OCI-LY1 (cell line): ENCODE data around the gene PROZ.
"Not testable (repeated sequence)": the region's sequence is repeated elsewhere in the genome, so short reads cannot be mapped to it uniquely, and the experiment has no call there.

Experiments used
- H2AFZ ChIP-seq: fragments of 200-600 bp; sonication (generic), shearing (Covaris generic); 2 replicates; pipeline ENCODE4 v1.6.0; 2014; ENCODE audit warnings: antibody characterized with exemption, mild to moderate bottlenecking, low read length
- H3F3A ChIP-seq: fragments of 200-600 bp; sonication (generic), shearing (Covaris generic); 2 replicates; pipeline ENCODE4 v1.6.0; 2014; ENCODE audit warnings: mild to moderate bottlenecking, antibody characterized with exemption, low read length, moderate library complexity; ENCODE audit not compliant: insufficient read depth
- H3K27ac ChIP-seq: fragments of 200-600 bp; sonication (generic); 2 replicates; pipeline ENCODE4 v1.5.1; 2014; ENCODE audit warnings: low read length, mixed run types, mild to moderate bottlenecking, low read depth; ENCODE audit not compliant: poor library complexity, severe bottlenecking
- H3K27me3 ChIP-seq: fragments of 200-600 bp; sonication (generic); 2 replicates; pipeline ENCODE4 v1.6.0; 2014; ENCODE audit warnings: antibody characterized with exemption, mild to moderate bottlenecking, low read length, moderate library complexity; ENCODE audit not compliant: insufficient read depth
- H3K36me3 ChIP-seq: fragments of 200-600 bp; sonication (generic); 2 replicates; pipeline ENCODE4 v1.6.1; 2014; ENCODE audit warnings: mild to moderate bottlenecking, antibody characterized with exemption, low read length, moderate library complexity, mixed read lengths; ENCODE audit not compliant: insufficient read depth
- H3K4me1 ChIP-seq: fragments of 200-600 bp; sonication (generic); 2 replicates; pipeline ENCODE4 v1.5.1; 2014; ENCODE audit warnings: mild to moderate bottlenecking, low read length, moderate library complexity; ENCODE audit not compliant: insufficient read depth, severe bottlenecking
- H3K4me2 ChIP-seq: fragments of 200-600 bp; sonication (generic), shearing (Covaris generic); 2 replicates; pipeline ENCODE4 v1.6.1; 2014; ENCODE audit warnings: low read length
- H3K4me3 ChIP-seq: fragments of 200-600 bp; sonication (generic); 2 replicates; pipeline ENCODE4 v1.5.1; 2014; ENCODE audit warnings: low read length, low read depth, mild to moderate bottlenecking, mixed read lengths; ENCODE audit not compliant: poor library complexity, severe bottlenecking
- H3K79me2 ChIP-seq: fragments of 200-600 bp; shearing (Covaris generic); 2 replicates; pipeline ENCODE4 v1.6.1; 2016; ENCODE audit warnings: mixed run types, low read length, mixed read lengths; ENCODE audit not compliant: insufficient read depth
- H3K9ac ChIP-seq: fragments of 200-600 bp; sonication (generic), shearing (Covaris generic); 2 replicates; pipeline ENCODE4 v1.6.1; 2014; ENCODE audit warnings: mild to moderate bottlenecking, low read length, mixed read lengths
- H3K9me2 ChIP-seq: fragments of 200-600 bp; sonication (generic), shearing (Covaris generic); 2 replicates; pipeline ENCODE4 v1.6.1; 2014; ENCODE audit warnings: low read depth, mild to moderate bottlenecking, low read length, mixed read lengths
- H3K9me3 ChIP-seq: fragments of 200-600 bp; shearing (Covaris generic); 2 replicates; pipeline ENCODE4 v1.6.1; 2014; ENCODE audit warnings: low read length, mixed read lengths
- H4K20me1 ChIP-seq: fragments of 200-600 bp; sonication (generic), shearing (Covaris generic); 2 replicates; pipeline ENCODE4 v1.6.0; 2016; ENCODE audit warnings: mild to moderate bottlenecking, low read length; ENCODE audit not compliant: insufficient read depth
- CTCF ChIP-seq: fragments of 200-600 bp; sonication (generic), shearing (Covaris generic); IDR thresholded peaks from 2 replicates; pipeline ENCODE4 v1.5.1; 2017; ENCODE audit warnings: mild to moderate bottlenecking, antibody characterized with exemption, low read length, moderate library complexity, mixed read lengths
- EZH2 ChIP-seq: fragments of 200-600 bp; sonication (generic), shearing (Covaris generic); IDR thresholded peaks from 2 replicates; pipeline ENCODE4 v1.8.0; 2017; ENCODE audit warnings: borderline replicate concordance, mixed run types, mild to moderate bottlenecking, antibody characterized with exemption, low read length, moderate library complexity, mixed read lengths

Gene PROZ

GRCh38 chr13:113110048-113110851 lies 48.2 kb upstream of the PROZ start:
- Histone ChIP-seq H3K27me3 (no peaks in the 10 kb centered on the region; the same call in 1 of the 2 replicates), H3K79me2 (no peaks in the 10 kb centered on the region), H3K36me3 (no peaks in the 10 kb centered on the region), H3K4me3 (no peak overlapping the region), H3K27ac (no peak overlapping the region), H2AFZ (no peak overlapping the region), H3K4me1 (no peaks in the 10 kb centered on the region), H3K9ac (no peak overlapping the region), H3F3A (no peaks in the 10 kb centered on the region), H3K4me2 (no peak overlapping the region), H3K9me2 (no peaks in the 10 kb centered on the region), H4K20me1 (no peaks in the 10 kb centered on the region), H3K9me3 (no peaks in the 10 kb centered on the region)
- no peak for TF ChIP-seq CTCF
- TF ChIP-seq EZH2 = no peak

- Histone ChIP-seq H3K4me3 (no peak overlapping the region), H3K9me3 (no peaks in the 10 kb centered on the region), H4K20me1 (no peaks in the 10 kb centered on the region), H3K9me2 (no peaks in the 10 kb centered on the region), H3K9ac (no peak overlapping the region), H3K27me3 (no peaks in the 10 kb centered on the region; the same call in 1 of the 2 replicates), H2AFZ (no peak overlapping the region), H3K4me2 (no peak overlapping the region), H3K36me3 (no peaks in the 10 kb centered on the region), H3K27ac (no peak overlapping the region), H3F3A (no peaks in the 10 kb centered on the region), H3K79me2 (no peaks in the 10 kb centered on the region), H3K4me1 (no peaks in the 10 kb centered on the region)
- no peak for TF ChIP-seq EZH2
- TF ChIP-seq CTCF = no peak
These were observed 47.6 kb upstream of the PROZ start for GRCh38 chr13:113110852-113111315.

- not testable (repeated sequence) for H3F3A ChIP-seq, H3K4me1 ChIP-seq, H2AFZ ChIP-seq, H4K20me1 ChIP-seq, H3K9ac ChIP-seq, H3K9me3 ChIP-seq, H3K27me3 ChIP-seq, H3K4me3 ChIP-seq, H3K36me3 ChIP-seq, H3K27ac ChIP-seq, H3K79me2 ChIP-seq, H3K4me2 ChIP-seq, H3K9me2 ChIP-seq
These were observed 46.6 kb upstream of the PROZ start for GRCh38 chr13:113111821-113112220.

- not testable (repeated sequence) for H3K4me2 ChIP-seq, H3K27ac ChIP-seq, H3K9me2 ChIP-seq, H3K4me3 ChIP-seq, H2AFZ ChIP-seq, H3K79me2 ChIP-seq, H3F3A ChIP-seq, H3K4me1 ChIP-seq, H3K9me3 ChIP-seq, H3K27me3 ChIP-seq, H4K20me1 ChIP-seq, H3K9ac ChIP-seq, H3K36me3 ChIP-seq
These were observed 46.0 kb upstream of the PROZ start for GRCh38 chr13:113112475-113112874.
